Pancreas (tissue), 10 donors: ENCODE results near the gene SPSB1. TPM values are rescaled to one million over a fixed set of nuclear protein-coding genes. Genes with fewer than 3 reads are reported as not detected.

Experiments used
- ATAC-seq, 4 donors: fragments of 200-7000 bp; cut with Tn5 transposase; one replicate each; pipeline versions ENCODE4 v1.8.0 to v1.9.1; 2020; ENCODE audit warnings: mild to moderate bottlenecking in 4 of 4, moderate library complexity in 4 of 4
- DNase-seq, 6 donors: peaks; one replicate each; pipeline ENCODE4 v3.0.0-alpha.2; 2020
- FAIRE-seq: peaks from 2 replicates; lab custom pipeline; 2012; peaks lifted over from hg19 to GRCh38; lab: Jason Lieb, UNC
- H3K27ac ChIP-seq, 4 donors: fragments of 200-600 bp; sonication (generic); 1 replicate in 3 of 4; 2 replicates in 1 of 4; pipeline versions ENCODE4 v1.5.0 to v1.8.0; 2020
- H3K27me3 ChIP-seq, 4 donors: fragments of 200-600 bp; one replicate each; pipeline ENCODE4 v1.8.0; 2021
- H3K36me3 ChIP-seq, 3 donors: fragments of 200-600 bp; sonication (generic) in 1 of 3; one replicate each; pipeline versions ENCODE4 v1.5.0 to v1.8.0; 2020 to 2021
- H3K4me1 ChIP-seq, 3 donors: fragments of 200-600 bp; one replicate each; pipeline ENCODE4 v1.8.0; 2021
- H3K4me3 ChIP-seq, 4 donors: fragments of 200-600 bp; sonication (generic) in 2 of 4; one replicate each; pipeline versions ENCODE4 v1.5.0 to v1.8.0; 2020 to 2021
- H3K9me3 ChIP-seq, 4 donors: fragments of 200-600 bp; one replicate each; pipeline ENCODE4 v1.8.0; 2021
- WGBS, 2 donors: extraction: QIAGEN DNeasy Blood & Tissue Kit; methylation state at CpG; one replicate each; pipeline ENCODE4 v1.1.7; 2013; 5-methylcytosine and 5-hydroxymethylcytosine counted together
- intact Hi-C, 3 donors: fragments of 100-400 bp; cut with DNase I; formaldehyde crosslinking; loops; one replicate each; pipeline versions ENCODE4 v1.11.1 to v1.14.2; 2022
- polyA plus RNA-seq, 2 donors: library from polyadenylated mRNA; stranded (reverse); fragments of 200-250 nt; gene quantifications; one replicate each; pipeline ENCODE4 v1.2.3, GENCODE V29; 2013
- total RNA-seq, 6 donors: library from RNA; stranded (reverse); fragmentation: NEBNext Ultra II Directional in 4 of 6; extraction: Animal tissue kit (Norgen Biotek cat#: 25700) in 4 of 6; gene quantifications; one replicate each; pipeline versions ENCODE4 v1.2.1 to v1.2.4, GENCODE V29; 2021 to 2023
- TF ChIP-seq, protein P1 (sequence below), 4 donors: fragments of 200-600 bp; sonication (generic) in 3 of 4; IDR thresholded peaks; one replicate each; pipeline versions ENCODE4 v1.5.0 to v1.8.0; 2021; ENCODE audit warnings: antibody characterized with exemption in 4 of 4
- donor health status: healthy with polysubstance abuse.
- donor health status: DM: no; HTN: no; CAD: no; lungs with moderate emphysema.
- donor health status: DM: no; HTN: no; CAD: no.
- donor health status: control.
- donor health status: control.
- donor health status: Bipolar disorder and iron deficiency.
- donor health status: DM: yes; HTN: yes; CAD: no.
- donor health status: DM: no; HTN: no; CAD: no.
- donor health status: DM: no; HTN: no; CAD: no.
- donor health status: DM: yes; HTN: yes; CAD: no.

SPSB1 gene
- total and polyA plus RNA-seq, 8 donors = 10.5 to 27.5 (median 18.1) TPM

- H3K9me3 ChIP-seq = no peaks in the 10 kb centered on the region
- no peak overlapping the region for H3K4me3 ChIP-seq
- peaks cover 4 to 18% (median 10%) of the 10 kb centered on the region in 3 donors for H3K4me1 ChIP-seq
- 91 to 92% methylated on average over 20 of the region's 20 CpGs for WGBS, 2 donors
- H3K36me3 ChIP-seq = no peaks in the 10 kb centered on the region
- ATAC-seq (peak in 1 of 4 donors; percentile 8), DNase-seq (peak in 1 of 6 donors; percentile 55), FAIRE-seq (no peak)
- intact Hi-C loops = no loop called here
- TF ChIP-seq, protein P1, sequence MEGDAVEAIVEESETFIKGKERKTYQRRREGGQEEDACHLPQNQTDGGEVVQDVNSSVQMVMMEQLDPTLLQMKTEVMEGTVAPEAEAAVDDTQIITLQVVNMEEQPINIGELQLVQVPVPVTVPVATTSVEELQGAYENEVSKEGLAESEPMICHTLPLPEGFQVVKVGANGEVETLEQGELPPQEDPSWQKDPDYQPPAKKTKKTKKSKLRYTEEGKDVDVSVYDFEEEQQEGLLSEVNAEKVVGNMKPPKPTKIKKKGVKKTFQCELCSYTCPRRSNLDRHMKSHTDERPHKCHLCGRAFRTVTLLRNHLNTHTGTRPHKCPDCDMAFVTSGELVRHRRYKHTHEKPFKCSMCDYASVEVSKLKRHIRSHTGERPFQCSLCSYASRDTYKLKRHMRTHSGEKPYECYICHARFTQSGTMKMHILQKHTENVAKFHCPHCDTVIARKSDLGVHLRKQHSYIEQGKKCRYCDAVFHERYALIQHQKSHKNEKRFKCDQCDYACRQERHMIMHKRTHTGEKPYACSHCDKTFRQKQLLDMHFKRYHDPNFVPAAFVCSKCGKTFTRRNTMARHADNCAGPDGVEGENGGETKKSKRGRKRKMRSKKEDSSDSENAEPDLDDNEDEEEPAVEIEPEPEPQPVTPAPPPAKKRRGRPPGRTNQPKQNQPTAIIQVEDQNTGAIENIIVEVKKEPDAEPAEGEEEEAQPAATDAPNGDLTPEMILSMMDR (IDR thresholded peaks at IDR 0.05) = no peak
- no peak overlapping the region for H3K27ac ChIP-seq
- H3K27me3 ChIP-seq = no peaks in the 10 kb centered on the region
Measured at GRCh38 chr1:9350013-9350908, 57.6 kb downstream of the SPSB1 start.

DNA sequence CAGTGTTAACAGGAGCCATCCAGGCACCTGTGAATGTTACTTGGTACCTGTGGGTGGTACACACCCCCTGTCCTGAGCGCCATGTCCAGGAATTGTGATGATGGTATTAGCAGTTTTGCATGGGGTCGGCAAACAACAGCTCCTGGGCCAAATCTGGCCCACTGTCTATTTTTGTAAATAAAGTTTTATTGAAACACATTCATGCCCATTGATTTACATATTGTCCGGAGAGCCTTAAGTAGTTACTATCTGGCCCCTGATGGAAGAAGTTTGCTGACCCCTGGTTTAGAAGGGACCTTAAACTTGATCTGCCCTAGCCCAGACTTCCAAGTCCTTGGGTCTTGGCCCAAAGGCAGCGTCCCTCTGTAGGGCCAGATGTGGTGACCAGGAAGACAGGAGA is 58.3 kb downstream of the SPSB1 start:
- no peak for FAIRE-seq
- H3K4me1 ChIP-seq = peaks cover 0 to 11% (median 3%) of the 10 kb centered on the region in 3 donors
- intact Hi-C loops = no loop called here
- peaks cover 0 to 2% (median under 1%) of the 10 kb centered on the region in 3 donors for H3K36me3 ChIP-seq
- DNase-seq = no peak
- H3K4me3 ChIP-seq = no peak overlapping the region
- H3K27me3 ChIP-seq = no peaks in the 10 kb centered on the region
- TF ChIP-seq, protein P1 (IDR thresholded peaks at IDR 0.05) = no peak
- ATAC-seq = no peak
- H3K27ac ChIP-seq = no peak overlapping the region
- H3K9me3 ChIP-seq = no peaks in the 10 kb centered on the region
- 96 to 97% methylated on average over 4 of the region's 4 CpGs for WGBS, 2 donors

DNA sequence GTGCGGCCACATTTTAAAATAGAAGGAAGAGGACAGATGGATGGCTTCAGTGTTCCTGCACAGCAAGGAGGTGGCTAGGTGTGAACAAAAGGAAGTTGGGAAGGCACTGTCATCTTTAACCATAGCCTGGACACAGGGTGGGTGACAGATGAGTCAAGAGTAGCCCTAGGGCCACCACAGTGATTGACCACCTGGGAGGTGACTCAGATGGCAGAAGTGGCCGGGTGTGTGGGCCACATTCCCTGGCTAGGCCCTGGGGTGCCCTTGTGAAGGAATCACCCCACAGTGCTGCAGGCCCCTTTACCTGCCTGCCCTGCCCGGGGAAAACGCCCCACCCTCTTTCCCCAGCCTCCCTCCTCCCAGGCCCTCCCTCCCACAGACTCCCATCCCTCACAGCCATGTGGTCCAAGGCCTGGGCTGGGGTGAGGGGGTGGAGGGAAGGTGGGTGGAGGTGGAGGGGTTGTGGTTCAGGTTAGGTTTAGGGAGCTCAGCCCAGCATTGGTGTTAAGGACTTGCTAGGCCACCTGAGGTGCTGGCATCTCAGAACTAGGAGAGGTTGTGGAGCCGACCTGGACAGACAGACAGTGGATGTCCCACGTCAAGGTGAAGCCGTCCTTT is 59.1 kb downstream of the SPSB1 start:
- H3K27me3 ChIP-seq = no peaks in the 10 kb centered on the region
- H3K27ac ChIP-seq = no peak overlapping the region
- H3K9me3 ChIP-seq = no peaks in the 10 kb centered on the region
- H3K4me3 ChIP-seq = no peak overlapping the region
- ATAC-seq (no peak), FAIRE-seq (no peak), DNase-seq (peak in 1 of 6 donors; percentile 34)
- intact Hi-C loops = no loop called here
- H3K36me3 ChIP-seq = peaks cover 0 to 9% (median 6%) of the 10 kb centered on the region in 3 donors
- 86 to 94% methylated on average over 6 to 7 of the region's 7 CpGs for WGBS, 2 donors
- TF ChIP-seq, protein P1 (IDR thresholded peaks at IDR 0.05) = no peak
- H3K4me1 ChIP-seq = peaks cover 0 to 6% (median 0%) of the 10 kb centered on the region in 3 donors

- H3K36me3 ChIP-seq = peaks cover 0 to 10% (median 10%) of the 10 kb centered on the region in 3 donors
- 83 to 84% methylated on average over 21 to 22 of the region's 22 CpGs for WGBS, 2 donors
- no peaks in the 10 kb centered on the region for H3K4me1 ChIP-seq
- ATAC-seq (peak in 1 of 4 donors; percentile 22), FAIRE-seq (no peak), DNase-seq (no peak)
- H3K9me3 ChIP-seq = no peaks in the 10 kb centered on the region
- no peak overlapping the region for H3K27ac ChIP-seq
- intact Hi-C loops = no loop called here
- TF ChIP-seq, protein P1 (IDR thresholded peaks at IDR 0.05) = no peak
- no peaks in the 10 kb centered on the region for H3K27me3 ChIP-seq
- H3K4me3 ChIP-seq = no peak overlapping the region
Measured at GRCh38 chr1:9352377-9353134, 59.9 kb downstream of the SPSB1 start.
